D721Med (cell line): ENCODE measurements around the gene DEPDC4.
"Not testable (repeated sequence)": the region's sequence is repeated elsewhere in the genome, so short reads cannot be mapped to it uniquely, and the experiment has no call there.

Source experiments
- DNase-seq: peaks from one replicate; pipeline ENCODE4 v3.0.0; 2011; ENCODE audit warnings: low spot score; ENCODE audit not compliant: insufficient read length
- FAIRE-seq: peaks from 2 replicates; lab custom pipeline; 2011; peaks lifted over from hg19 to GRCh38; lab: Jason Lieb, UNC
- TF ChIP-seq, protein P1 (sequence below): IDR thresholded peaks from 2 replicates; pipeline ENCODE4 v1.5.1; 2012; ENCODE audit warnings: mild to moderate bottlenecking, control low read depth; ENCODE audit not compliant: insufficient read depth; ENCODE audit errors: missing control alignments

DEPDC4 gene

DNA sequence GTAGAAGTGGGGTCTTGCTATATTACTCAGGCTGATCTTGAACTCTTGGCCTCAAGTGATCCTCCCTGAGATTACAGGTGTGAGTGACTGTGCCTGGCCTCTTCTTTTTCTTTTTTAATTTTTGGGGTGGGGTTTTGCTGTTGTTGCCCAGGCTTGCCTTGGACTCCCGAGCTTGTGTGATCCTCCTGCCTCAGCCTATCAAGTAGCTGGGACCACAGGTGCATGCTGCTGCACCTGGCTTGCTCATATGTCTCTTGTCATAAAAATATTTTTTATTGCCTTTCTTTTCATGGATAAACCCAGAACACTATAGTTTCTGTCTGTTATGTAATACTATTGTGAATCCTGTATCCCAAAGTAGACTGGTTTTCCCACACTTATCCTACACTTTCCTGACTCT lies 26.1 kb upstream of the DEPDC4 start:
- no peak for FAIRE-seq
- TF ChIP-seq, protein P1, sequence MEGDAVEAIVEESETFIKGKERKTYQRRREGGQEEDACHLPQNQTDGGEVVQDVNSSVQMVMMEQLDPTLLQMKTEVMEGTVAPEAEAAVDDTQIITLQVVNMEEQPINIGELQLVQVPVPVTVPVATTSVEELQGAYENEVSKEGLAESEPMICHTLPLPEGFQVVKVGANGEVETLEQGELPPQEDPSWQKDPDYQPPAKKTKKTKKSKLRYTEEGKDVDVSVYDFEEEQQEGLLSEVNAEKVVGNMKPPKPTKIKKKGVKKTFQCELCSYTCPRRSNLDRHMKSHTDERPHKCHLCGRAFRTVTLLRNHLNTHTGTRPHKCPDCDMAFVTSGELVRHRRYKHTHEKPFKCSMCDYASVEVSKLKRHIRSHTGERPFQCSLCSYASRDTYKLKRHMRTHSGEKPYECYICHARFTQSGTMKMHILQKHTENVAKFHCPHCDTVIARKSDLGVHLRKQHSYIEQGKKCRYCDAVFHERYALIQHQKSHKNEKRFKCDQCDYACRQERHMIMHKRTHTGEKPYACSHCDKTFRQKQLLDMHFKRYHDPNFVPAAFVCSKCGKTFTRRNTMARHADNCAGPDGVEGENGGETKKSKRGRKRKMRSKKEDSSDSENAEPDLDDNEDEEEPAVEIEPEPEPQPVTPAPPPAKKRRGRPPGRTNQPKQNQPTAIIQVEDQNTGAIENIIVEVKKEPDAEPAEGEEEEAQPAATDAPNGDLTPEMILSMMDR = no peak
- DNase-seq = no peak

DNA sequence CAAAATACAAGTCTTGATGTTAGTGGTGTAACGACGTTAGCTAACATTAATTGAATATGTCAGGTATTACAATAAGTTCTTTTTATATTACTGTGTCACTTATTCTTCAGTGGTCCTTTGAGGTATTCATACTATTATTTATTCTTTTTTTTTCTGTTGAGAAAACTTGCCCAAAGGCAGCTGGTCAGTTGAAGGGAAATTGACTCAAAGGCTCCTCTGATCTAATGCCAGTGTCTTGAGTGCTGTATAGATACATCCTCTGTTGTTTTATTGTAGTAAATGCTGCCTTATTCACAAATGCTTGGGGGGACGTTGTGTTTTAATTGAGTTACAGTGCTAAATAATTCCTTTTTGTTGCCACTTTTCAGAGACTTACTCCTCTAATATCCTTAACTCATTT lies 23.1 kb upstream of the DEPDC4 start:
- DNase-seq (no peak), FAIRE-seq (no peak)
- TF ChIP-seq, protein P1 = no peak

DNA sequence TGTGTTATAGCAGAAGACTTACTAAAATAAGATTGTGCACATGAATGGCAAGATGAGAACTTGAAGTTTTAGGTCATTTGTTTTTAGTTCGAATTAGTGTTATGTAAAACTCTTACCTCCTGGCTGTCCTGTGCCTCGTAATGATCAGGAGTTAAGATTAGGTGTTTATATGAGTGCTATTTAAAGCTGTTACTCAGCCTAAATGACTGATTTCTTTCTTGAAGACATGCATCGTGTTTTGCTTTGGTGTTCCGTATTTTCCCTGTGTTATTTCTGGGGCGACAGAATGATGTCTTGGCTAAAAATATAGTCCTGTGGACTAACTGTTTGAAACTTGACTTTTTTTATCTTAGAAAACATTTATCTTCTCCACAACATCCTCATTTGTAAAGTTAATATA lies 22.2 kb upstream of the DEPDC4 start:
- DNase-seq (no peak), FAIRE-seq (no peak)
- TF ChIP-seq, protein P1 = no peak

DNA sequence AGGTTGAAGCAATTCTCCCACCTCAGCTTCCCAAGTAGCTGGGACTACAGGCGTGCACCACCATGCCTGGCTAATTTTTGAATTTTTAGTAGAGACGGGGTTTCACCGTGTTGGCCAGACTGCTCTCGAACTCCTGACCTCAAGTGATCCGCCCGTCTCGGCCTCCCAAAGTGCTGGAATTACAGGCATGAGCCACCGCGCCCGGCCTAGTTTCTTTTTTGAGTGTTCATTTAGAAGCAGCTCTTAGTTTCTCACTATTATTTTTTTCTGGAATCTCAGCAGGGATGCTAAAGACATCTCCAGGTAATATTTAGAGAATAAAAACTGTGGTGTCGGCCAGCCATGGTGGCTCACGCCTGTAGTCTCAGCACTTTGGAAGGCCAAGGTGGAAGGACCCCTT lies 17.7 kb upstream of the DEPDC4 start:
- not testable (repeated sequence) for DNase-seq, FAIRE-seq

DNA sequence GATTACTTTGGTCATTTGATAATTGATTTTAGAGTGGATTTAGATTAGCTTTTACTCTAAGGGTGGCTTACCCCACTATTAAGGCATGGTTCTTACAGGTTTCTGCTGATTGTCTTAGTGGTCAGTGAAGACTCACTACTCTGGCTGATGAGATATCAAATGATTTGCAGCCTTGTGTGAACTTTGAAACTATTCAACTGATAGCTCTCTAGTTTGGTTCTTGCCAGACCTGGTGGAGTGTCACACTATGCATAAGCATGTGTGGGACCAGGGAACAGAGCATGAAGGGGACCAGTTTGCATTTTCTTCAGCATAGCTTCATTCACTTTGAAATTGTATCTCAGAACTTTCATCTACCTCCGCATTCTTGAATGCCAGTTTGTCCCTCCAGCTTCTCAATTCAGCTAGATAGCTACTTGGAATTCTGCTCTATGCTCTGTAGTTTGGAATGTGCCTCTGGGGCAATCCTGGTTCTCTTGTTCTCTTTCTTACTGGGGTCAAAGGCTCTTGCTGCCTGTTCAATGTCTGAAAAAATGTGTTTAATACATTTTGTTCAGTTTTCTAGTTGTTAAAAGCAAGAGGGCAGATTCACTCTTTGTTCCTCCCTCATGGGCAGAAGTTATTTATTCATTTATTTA lies 12.8 kb upstream of the DEPDC4 start:
- no peak for DNase-seq
- no peak for FAIRE-seq
- TF ChIP-seq, protein P1 = no peak

DNA sequence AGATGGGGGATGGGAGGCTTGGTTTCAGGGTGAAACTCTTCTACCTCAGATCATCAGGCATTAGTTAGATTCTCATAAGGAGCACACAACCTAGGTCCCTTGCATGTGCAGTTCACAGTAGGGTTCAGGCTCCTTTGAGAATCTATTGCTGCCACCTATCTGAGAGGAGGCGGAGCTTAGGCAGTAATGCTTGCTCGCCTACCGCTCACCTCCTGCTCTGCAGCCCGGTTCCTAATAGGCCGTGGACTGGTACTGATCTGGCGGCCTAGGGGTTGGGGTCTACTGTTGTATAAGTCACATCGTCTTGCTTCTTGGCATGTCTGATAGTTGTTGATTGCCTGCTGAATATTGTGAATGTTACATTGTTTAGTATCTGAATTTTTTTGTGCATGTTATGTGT lies 12.3 kb upstream of the DEPDC4 start:
- TF ChIP-seq, protein P1 = no peak
- FAIRE-seq = no peak

DNA sequence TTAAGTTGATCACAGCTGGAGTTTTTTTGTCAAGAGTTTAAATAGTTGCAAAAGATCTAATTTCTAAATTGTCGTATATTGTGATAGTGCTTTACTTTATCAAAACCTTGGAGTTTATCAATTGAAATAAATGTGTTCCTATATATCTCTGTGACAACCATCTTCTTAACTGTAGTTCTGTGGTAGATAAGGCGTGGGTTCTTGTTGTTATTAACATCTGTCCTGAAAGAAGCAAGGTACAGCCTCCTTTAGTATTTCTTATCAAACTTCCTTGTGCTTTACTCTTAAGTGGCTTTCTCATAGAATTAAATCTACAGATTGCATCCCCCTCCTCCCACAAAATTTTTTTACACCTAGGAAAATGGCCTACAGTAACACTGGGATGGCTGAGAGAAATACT lies 7.4 kb upstream of the DEPDC4 start:
- FAIRE-seq = peak; percentile 6
- no peak for DNase-seq
- TF ChIP-seq, protein P1 = no peak

More for the DNA sequence above, 12.3 kb upstream of the DEPDC4 start:
- no peak for DNase-seq

DNA sequence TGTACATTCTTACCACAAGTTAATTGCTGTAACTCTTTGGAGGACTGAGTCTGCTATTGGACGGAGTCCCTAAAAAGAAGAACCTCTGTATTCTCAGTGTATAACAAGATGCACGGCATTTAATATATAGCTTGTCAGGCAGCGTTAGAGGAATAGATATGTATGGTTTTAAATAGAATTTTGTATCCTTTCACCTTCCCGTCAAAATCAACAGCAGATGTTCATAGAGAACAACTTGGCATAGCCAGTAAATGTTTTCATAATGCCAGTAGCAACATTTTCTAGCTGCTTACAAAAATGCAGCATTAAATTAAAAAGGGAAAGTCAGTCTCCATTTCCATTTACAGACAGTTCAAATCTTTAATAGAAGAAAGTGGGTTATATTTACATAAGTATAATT lies 6.9 kb upstream of the DEPDC4 start:
- DNase-seq (no peak), FAIRE-seq (no peak)
- TF ChIP-seq, protein P1 = no peak
